Activated T-helper 1 cell treated with anti-CD3 and anti-CD28 coated beads, Interleukin-2, amount 50 U/mL, for 16 hours (primary cell): ENCODE measurements around the gene FMNL2.
"Not testable (repeated sequence)": the region's sequence is repeated elsewhere in the genome, so short reads cannot be mapped to it uniquely, and the experiment has no call there.

Experiments
- DNase-seq, 2 donors: peaks; one replicate each; pipeline ENCODE4 v3.0.0-alpha.2; 2020; ENCODE audit warnings: low read depth in 1 of 2, low spot score in 1 of 2

FMNL2 gene

DNA sequence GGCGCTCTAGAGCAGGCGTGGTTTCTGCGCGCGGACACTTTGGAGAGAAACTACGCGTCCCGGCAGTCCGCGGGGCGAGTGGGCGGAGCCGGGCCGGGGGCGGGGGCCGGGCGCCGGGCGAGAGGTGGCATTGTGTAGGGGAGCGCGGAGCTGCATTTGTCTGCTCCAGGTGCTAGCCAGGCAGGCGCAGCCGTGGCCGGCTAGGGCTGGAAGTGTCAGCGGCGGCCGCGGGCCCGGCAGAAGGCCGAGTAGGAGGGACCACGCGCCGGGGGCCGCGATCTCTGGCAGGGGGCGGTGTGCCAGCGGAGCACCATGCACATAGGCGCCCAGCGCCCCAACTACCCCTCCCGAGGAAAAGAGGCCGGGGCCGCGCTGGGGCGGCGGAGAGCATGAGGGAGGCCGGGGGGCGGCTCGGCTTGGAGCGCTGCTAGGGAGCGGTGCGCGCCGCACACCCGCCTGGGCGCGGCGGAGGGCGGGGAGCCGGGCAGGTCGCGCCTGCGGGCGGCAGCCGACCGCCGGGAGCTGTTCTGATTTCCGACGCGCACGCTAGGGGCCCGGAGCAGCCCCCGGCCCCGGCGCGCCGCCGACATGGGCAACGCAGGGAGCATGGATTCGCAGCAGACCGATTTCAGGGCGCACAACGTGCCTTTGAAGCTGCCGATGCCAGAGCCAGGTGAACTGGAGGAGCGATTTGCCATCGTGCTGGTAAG lies at the start of gene FMNL2:
TSS of gene FMNL2 (plus strand) at position 159 of the 710 bp plus-strand sequence.
- no peak for DNase-seq

- no peak for DNase-seq
Measured at GRCh38 chr2:152292991-152293390, 42.0 kb upstream of the FMNL2 start.

GRCh38 chr2:152297715-152298114 lies 37.3 kb upstream of the FMNL2 start:
- no peak for DNase-seq

DNA sequence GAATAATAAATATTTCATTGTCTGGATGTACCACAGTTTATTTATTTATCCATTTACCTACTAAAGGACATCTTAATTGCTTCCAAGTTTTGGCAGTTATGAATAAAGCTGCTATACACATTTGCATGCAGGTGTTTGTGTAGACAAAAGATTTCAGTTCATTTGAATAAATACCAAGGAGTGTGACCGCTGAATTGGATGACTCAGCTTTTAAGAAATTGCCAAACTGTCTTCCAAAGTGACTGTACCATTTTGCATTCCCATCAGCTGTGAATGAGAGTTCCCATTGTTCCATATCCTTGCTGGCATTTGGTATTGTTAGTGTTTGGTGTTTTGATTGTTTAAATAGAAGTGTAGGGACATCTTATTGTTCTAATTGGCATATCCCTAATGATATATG lies 36.2 kb upstream of the FMNL2 start:
- no peak for DNase-seq

- DNase-seq = no peak
Measured at GRCh38 chr2:152301131-152301530, 33.8 kb upstream of the FMNL2 start.

DNA sequence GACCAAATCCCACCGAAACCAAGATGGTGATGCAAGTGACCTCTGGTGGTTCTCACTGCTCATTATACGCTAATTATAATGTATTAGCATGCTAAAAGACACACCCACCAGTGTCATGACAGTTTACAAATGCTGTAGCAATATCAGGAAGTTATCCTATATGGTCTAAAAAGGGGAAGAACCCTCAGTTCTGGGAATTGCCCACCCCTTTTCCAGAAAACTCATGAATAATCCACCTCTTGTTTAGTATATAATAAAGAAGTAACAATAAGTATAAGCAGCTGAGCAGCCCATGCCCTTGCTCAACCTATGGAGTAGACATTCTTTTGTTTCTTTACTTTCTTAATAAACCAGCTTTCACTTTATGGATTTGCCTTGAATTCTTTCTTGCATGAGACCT lies 31.0 kb upstream of the FMNL2 start:
- DNase-seq = no peak

DNA sequence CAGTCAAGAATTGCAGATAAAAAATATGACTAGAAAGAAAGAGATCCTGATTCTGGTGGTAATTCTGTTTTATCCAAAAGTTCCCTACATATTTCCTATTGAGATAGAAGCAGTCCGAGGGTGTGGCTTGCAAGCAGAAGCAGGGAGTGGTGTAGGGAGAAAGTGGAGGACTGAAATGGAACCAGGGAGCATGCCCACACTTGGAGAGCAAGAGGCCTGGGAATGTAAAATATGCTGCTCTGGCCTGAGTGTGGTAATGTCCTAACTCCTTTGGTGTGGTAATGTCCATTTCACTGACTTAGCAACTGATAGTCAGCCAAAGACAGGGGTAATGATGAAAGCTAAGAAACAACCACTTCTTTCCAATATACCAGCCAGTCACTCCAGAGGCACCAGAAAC lies 30.1 kb upstream of the FMNL2 start:
- no peak for DNase-seq

DNA sequence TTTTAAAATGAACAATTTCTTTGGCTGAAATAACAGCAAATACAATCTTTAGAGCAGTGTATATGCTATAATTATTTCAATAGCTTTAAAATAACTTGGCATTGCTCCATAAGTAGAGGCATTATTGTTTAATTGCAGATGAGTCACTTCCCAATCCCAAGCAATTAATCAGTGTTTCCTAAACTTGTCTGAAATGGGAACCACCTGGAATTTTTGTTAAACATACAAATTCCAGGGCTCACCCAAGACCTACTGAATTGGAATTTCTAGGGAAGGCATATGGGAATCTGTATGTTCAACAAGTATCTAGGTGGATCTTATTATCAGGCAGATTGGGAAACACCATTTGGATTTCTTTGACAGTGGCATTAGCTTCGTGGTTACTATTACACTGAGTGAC lies 27.1 kb upstream of the FMNL2 start:
- DNase-seq = no peak

DNA sequence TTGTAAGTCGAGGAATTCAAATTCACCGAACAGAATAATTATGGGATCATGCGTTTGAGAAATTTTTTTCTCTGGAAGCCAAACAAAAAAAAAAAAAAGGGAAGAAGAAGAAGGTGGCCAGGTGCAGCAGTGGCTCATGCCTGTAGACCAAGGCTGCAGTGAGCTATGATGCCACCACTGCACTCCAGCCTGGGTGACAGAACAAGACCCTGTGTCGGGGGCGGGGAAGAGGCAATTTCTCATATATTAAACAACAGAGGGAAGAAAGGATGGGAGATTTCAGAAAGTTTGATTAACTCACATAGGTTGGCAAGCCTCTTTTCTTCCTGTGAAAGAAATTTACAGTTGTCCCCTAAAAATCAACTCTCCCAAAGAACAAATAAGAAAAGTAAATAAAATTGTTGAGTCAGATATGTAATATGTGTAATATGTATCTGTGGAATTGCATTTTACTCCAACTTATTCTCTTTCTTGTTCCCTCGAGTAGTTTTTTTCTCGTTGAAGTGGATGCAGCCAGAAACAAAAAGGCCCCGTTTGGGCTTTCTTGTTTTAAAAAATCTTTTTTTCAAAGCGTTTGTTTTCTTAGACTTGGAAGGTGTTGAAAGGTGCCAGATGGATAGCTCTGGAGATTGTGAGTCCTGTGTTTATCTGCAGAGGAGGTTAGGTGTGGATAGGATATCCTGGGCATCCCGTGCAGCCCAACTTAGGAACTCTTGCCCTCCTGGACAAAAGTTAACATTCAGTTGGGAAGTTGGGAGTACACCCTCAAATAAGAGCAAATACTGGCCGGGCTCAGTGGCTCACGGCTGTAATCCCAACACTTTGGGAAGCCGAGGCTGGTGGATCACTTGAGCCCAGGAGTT lies 25.4 kb upstream of the FMNL2 start:
- no peak for DNase-seq

DNA sequence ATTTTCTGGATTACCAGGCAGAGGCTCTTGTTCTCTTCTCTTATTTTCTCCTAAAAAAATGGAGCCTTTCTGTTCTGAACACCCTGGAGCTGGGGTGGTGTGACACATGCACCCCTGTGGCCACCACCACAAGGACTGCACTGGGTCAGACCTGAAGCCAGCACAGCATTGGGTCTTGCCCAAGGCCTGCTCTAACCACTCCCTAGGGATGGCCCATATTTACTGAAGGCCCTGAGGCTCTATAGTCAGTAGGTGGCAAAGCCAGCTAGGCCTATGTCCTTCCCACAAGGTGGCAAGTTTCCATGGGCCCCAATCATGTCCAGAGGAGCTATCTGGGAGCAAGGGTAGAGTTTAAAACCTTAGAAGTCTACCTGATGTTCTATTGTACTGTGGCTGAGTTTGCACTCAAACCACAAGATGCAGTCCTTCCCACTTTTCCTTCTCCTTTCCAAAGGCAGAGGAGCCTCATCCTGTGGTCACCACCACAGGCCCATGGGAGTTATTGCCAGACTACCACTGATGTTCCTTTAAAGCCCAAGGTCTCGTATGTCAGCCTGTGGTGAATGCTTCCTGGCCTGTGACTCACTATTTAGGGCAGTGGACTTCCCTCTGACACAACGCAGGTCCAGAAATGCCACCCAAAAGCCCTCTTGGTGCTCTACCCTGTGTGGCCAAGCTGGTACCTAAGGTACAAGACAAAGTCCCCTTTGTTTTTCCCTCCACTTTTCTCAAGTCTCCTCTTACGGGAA lies 15.0 kb upstream of the FMNL2 start:
- no peak for DNase-seq

DNA sequence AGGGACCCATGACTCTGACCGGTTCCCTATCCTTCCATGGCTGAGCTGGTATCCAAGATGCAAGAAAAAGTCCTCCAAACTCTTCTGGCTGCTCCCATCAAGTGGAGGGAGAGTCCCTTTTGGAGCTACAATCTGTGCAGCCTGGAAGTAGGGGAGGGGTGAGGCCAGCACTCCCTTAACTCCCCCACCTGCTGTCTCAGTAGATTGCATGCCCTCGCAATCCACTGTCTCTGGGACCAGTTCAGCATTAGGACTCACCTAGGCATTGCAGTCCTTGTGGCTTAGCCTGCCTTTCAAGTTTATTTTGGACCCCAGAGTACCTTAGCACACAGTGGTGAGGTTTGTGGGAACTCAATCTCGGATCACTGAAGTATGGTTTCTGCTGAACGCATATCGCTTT lies 14.2 kb upstream of the FMNL2 start:
- no peak for DNase-seq

- DNase-seq = no peak
Measured at GRCh38 chr2:152322222-152322621, 12.8 kb upstream of the FMNL2 start.

- not testable (repeated sequence) for DNase-seq
Measured at GRCh38 chr2:152325126-152325525, 9.8 kb upstream of the FMNL2 start.

GRCh38 chr2:152326710-152327109 lies 8.3 kb upstream of the FMNL2 start:
- no peak for DNase-seq

- DNase-seq = no peak
Measured at GRCh38 chr2:152328013-152328412, 7.0 kb upstream of the FMNL2 start.

DNA sequence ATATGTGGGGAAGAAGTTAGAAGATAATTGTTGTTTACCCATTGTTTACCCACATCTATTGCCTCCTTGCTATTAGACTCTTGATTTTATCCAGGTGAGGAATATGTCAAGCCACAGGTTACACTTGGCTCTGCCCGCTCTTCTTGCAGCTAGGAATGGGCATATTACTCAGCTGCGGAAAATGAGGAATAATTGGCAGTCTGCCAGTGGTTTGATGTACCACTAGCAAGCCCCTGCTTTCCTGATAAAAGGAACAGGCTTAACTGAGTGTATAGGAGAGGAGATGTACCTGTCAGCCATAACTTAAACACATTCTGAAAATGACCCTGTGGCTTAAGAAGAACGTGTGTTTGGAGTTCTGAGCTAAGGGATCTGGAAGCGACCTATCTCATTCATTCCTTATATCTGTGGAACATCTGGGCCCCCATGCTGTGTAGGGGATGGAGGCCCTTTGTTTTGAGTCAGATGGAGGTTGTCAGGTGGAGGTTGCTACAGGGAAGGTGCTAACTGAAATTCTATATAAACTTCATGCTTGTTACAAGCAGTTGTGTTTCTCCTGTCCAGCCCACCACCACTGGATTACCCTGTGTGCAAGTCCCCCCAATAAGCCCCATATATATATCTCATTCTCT lies 4.6 kb upstream of the FMNL2 start:
- no peak for DNase-seq

DNA sequence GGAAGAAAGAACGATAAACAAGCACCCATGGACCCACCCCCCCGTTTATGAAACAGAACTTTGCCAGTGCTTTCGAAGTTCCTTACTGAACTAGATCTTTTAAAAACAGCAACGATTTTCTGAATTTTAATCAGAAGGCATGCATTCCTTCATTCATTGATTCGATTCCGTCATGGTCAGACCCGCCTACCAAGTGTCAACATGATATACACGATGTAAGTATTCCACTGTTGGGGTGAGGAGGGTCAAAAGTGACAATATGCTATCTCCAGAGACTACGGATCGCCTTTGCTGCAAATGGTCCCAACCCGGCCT lies 316 bp upstream of the FMNL2 start:
- DNase-seq = no peak

GRCh38 chr2:152335726-152336118 lies 748 bp downstream of the FMNL2 start:
- no peak for DNase-seq

DNA sequence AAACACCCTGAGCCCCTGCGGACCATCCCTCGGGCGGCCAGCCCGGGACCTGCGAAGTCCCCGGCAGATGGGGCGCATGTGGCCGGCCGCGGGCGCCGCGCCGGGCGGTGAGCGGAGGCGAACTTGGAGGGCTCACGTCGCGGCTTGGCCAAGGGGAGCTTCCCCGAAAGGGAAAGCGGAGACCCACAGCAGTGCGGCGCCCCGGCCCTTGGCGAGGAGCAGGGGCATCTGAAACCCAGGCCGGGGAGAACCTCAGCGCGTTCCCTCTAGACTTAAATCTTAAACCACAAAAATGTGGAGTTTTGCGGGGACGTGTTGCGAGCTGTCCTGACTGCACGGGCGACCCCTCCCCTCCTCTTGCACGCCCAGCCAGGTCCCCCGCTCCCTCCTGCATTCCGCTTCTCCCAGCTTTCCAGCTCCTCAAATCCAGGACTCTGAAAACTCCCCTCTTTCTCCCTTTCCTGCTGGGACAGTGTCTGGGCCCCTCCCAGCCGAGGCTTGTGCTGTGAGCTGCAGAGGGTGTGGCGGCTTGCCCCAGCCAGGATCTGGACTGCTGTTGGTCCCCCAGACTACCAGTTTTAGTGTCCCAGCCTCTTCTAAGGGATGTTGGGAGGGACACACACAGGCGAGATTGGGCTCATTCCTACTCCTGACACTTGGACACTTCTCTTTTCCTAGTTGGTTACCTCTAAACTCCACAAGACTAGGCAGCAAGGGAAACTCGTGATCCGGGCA lies 1.3 kb downstream of the FMNL2 start:
- no peak for DNase-seq

DNA sequence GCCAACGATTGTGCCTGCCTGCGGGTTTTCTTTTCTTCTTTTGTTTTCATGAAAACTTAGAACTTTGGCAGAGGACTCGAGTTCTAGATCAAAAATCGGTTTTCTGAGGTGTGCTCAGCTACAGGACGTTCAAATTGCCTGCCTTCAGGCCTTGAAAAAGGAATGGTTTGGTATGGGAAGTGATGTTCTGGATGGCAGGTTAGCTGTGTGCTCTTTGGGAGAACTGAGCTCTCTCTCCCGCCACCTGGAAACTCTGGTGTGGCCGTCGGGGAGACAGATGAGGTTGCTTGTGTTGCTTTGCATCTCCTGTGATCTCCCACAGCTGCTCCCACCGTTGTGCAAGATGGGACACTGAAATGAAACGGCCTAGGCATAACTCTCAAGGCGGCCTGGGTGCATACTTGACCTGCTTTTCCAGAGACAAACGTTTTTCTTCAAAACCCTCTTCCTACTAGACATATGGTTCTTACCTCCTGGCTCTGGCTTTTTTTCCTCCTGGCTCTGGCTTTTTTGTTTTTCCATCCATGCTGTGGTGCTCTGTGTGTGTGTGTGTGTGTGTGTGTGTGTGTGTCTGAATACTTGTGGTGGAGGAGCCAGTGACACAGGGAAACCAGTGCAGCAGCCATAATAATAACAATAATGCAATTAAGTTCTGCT lies 2.0 kb downstream of the FMNL2 start:
- DNase-seq = no peak
